HG03571 (cell line): ENCODE measurements around the gene CRB3.

Source experiments
- ATAC-seq: cut with Tn5 transposase; IDR thresholded peaks from one replicate; pipeline ENCODE4 v1.9.1; 2021; ENCODE audit not compliant: unreplicated experiment

The CRB3 gene

GRCh38 chr19:6431891-6432290 is 32.2 kb upstream of the CRB3 start:
- ATAC-seq: no peak

- ATAC-seq: no peak
Observed at GRCh38 chr19:6433165-6433564, 30.9 kb upstream of the CRB3 start.

GRCh38 chr19:6433663-6434062 is 30.4 kb upstream of the CRB3 start, which contains the start of gene SLC25A41:
SLC25A41 (minus strand) TSS chr19:6433763; CDS start chr19:6433693, 70 bp downstream.
- no peak for ATAC-seq

GRCh38 chr19:6439743-6440142 is 24.3 kb upstream of the CRB3 start:
- ATAC-seq: no peak

GRCh38 chr19:6440905-6441304 is 23.2 kb upstream of the CRB3 start:
- ATAC-seq: no peak

GRCh38 chr19:6442087-6442688 is 21.9 kb upstream of the CRB3 start:
- ATAC-seq: no peak

- no peak for ATAC-seq
Observed at GRCh38 chr19:6443986-6444385, 20.1 kb upstream of the CRB3 start.

- no peak for ATAC-seq
Observed at GRCh38 chr19:6446452-6446851, 17.6 kb upstream of the CRB3 start.

- no peak for ATAC-seq
Observed at GRCh38 chr19:6448045-6448444, 16.0 kb upstream of the CRB3 start.

- no peak for ATAC-seq
Observed at GRCh38 chr19:6450166-6450565, 13.9 kb upstream of the CRB3 start.

GRCh38 chr19:6451583-6452222 is 12.4 kb upstream of the CRB3 start:
- no peak for ATAC-seq

GRCh38 chr19:6452223-6452614 is 11.9 kb upstream of the CRB3 start:
- no peak for ATAC-seq

- no peak for ATAC-seq
Observed at GRCh38 chr19:6452899-6453298, 11.2 kb upstream of the CRB3 start.

GRCh38 chr19:6453951-6454565 is 10.0 kb upstream of the CRB3 start:
- ATAC-seq: no peak

- ATAC-seq: no peak
Observed at GRCh38 chr19:6455924-6456323, 8.1 kb upstream of the CRB3 start.

GRCh38 chr19:6457958-6458694 is 5.9 kb upstream of the CRB3 start:
- no peak for ATAC-seq

GRCh38 chr19:6458695-6459261 is 5.3 kb upstream of the CRB3 start:
- no peak for ATAC-seq

- peak; percentile 15 for ATAC-seq
Observed at GRCh38 chr19:6459262-6460098, 4.6 kb upstream of the CRB3 start, which contains the start of gene SLC25A23. SLC25A23 (minus strand) TSS chr19:6459792; CDS start chr19:6459628, 164 bp downstream.

GRCh38 chr19:6460099-6460884 is 3.8 kb upstream of the CRB3 start:
- ATAC-seq: peak; percentile 54

GRCh38 chr19:6465006-6465405 is 935 bp downstream of the CRB3 start:
- no peak for ATAC-seq
